GM12874 (cell line): ENCODE measurements around the gene ATL1.

Experiments
- TF ChIP-seq, protein P1 (sequence below): IDR thresholded peaks from 2 replicates; pipeline ENCODE4 v1.5.1; 2011; ENCODE audit warnings: low read depth, mild to moderate bottlenecking, control low read depth, low read length, moderate library complexity; ENCODE audit not compliant: insufficient read depth

ATL1 gene

DNA sequence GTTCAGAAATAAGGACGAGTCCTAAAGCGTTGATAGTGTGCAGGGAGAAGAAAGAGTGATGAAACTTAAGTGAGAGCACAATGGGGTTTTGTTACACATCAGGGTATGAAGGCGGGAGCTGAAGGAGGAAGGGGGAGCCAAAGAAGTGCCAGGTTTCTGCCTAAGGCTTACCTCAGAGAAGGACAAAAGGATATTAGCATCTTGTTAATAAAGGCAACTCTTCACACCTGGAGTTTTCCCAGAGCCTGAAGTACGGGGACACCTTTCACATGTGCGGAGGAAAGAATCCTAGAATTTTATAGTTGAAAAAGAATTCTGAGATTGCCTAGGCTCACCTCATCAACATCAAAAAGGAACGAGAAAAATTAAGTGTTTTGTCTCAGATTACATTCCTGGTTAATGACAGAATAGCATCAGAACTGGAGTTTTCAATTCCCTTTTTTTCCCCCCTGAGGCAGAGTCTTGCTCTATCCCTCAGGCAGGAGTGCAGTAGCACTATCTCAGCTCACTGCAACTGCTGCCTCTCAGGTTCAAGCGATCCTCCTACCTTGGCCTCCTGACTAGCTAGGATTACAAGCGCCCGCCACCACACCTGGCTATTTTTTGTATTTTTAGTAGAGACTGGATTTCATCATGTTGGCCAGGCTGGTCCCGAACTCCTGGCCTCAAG, 110.4 kb downstream of the ATL1 start:
- TF ChIP-seq, protein P1, sequence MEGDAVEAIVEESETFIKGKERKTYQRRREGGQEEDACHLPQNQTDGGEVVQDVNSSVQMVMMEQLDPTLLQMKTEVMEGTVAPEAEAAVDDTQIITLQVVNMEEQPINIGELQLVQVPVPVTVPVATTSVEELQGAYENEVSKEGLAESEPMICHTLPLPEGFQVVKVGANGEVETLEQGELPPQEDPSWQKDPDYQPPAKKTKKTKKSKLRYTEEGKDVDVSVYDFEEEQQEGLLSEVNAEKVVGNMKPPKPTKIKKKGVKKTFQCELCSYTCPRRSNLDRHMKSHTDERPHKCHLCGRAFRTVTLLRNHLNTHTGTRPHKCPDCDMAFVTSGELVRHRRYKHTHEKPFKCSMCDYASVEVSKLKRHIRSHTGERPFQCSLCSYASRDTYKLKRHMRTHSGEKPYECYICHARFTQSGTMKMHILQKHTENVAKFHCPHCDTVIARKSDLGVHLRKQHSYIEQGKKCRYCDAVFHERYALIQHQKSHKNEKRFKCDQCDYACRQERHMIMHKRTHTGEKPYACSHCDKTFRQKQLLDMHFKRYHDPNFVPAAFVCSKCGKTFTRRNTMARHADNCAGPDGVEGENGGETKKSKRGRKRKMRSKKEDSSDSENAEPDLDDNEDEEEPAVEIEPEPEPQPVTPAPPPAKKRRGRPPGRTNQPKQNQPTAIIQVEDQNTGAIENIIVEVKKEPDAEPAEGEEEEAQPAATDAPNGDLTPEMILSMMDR = no peak

DNA sequence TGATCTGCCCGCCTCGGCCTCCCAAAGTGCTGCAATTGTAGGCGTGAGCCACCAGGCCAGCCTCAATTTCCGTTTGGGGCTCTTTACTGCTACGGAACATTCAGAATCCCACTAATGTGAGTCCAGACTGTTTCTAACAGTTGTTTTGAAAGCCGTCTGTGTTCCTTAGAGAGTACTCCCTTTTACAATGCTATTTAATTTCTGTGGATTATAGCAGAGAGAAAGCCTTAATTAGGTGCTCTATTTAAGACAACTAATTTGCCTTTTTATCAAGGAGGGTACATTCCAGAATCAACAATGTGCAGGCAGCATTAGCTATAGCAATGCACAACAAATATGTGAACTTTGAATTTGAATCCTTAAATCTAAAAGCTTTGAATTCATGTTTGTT, 110.9 kb downstream of the ATL1 start:
- TF ChIP-seq, protein P1 = no peak

DNA sequence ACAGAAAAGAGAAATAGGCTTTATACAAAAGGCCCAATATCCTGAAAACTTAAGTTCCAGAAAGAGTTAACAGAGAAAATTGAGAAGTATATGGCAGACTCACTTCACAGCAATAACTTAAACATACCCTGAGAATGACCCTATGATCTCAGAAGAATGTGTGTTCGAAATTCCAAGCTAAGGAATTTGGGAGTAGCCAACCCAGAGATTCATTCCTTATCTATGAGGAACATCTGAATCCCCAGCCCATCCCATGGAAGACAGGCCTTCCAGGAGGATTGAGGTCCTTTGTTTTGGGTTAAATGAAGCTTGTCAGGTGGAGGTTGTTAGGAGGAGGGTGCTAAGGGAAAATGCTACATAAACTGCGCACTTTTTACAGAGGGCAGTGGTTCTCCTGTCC, 115.7 kb downstream of the ATL1 start:
- TF ChIP-seq, protein P1 = no peak

DNA sequence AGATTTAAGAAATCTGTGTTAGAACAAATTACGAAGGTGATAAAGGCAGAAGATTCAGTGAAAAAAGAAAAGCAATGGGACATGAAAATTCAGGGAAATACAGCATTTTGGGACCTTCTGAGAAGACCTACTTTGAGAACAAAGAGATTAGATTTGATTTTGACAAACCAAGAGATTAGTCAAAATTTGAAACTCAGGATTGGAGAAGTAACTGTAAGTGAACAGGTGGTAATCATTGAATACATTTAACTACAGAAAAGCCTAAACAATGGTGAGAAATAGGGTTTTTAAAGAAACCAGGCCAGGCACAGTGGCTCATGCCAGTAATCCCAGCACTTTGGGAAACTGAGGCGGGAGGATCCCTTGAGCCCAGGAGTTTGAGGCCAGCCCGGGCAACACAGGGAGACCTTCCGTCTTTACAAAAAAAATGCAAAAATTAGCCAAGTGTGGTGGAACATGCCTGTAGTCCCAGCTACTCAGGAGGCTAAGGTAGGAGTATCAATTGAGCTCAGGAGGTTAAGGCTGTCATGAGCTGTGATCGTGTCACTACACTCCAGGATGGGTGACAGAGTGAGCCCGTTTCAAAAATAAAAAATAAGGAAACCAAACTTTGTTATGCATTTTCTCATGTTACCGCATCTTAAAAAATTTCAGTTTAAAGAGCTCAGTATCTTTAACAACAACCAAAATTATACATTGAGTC, 117.0 kb downstream of the ATL1 start:
- TF ChIP-seq, protein P1 = no peak

DNA sequence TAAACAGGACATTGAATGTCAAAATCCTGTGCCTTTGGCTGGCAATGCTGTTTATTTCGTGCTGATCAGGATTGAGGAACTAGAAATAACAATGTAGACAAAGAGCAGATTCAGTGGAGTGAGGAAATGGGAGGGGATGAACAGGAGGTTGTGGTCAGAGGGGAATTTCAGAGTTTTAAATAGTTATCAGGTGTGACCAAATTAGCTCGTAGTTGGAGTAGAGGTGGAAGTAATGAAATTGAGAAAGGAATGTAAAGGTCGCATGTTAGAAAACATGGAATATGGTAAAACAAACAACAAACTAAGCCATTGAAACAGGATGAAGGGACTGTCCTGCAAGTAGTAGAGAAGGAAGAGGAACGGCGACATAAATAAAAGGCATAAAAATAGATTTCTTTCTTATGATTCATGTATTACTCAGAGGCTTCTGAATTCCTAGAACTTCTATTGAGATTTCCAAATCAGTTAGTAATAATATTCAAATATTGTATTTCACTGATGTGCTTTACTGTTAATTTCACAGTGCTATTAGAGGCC, 117.7 kb downstream of the ATL1 start:
- TF ChIP-seq, protein P1 = no peak

DNA sequence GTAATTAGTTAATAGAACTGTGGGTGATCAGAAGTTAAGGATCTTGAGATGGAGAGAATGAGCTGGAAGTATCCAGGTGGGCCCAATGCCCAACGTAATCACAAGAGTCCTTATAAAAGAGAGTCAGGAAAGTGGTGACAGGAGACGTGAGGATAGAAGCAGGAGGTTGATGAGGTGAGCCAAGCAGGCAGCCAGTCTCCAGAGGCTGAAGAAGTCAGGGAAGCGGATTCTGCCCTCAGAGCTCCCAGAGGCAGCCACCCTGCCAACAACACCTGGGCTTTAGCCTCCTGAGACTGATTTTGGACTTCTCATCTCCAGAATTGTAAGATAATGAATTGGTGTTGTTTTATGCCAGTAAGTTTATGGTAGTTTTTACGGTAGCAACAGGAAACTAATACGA, 118.2 kb downstream of the ATL1 start:
- TF ChIP-seq, protein P1 = no peak

DNA sequence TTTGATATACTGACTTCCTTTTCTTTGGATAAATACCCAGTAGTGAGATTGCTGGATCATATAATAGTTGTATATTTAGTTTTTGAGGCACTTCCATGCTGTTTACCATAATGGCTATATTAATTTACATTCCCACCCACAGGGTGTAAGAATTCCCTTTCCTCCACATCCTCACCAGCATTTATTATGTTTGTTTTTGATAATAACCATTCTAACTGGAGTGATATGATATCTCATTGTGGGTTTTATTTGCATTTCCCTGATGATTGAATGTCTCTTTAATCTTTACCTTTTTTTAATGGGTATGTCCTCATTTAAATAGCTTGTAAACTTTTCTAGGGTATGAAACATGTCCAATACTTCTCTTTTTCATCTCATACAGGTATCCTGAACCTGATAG, 119.7 kb downstream of the ATL1 start:
- TF ChIP-seq, protein P1 = no peak
